Brain microvascular endothelial cell (primary cell): ENCODE data around the gene KIRREL1.

ENCODE experiments used
- DNase-seq: peaks from one replicate; pipeline ENCODE4 v3.0.0-alpha.2; 2020
- H3K27ac ChIP-seq: fragments of 250-450 bp; sonication (Bioruptor Pico); 2 replicates; pipeline ENCODE4 v1.5.1; 2020; ENCODE audit warnings: mild to moderate bottlenecking, moderate library complexity
- H3K27me3 ChIP-seq: fragments of 250-450 bp; sonication (Bioruptor Pico); replicated peaks from 2 replicates; pipeline ENCODE4 v1.5.1; 2020; ENCODE audit warnings: mild to moderate bottlenecking
- H3K36me3 ChIP-seq: fragments of 250-450 bp; sonication (Bioruptor Pico); replicated peaks from 2 replicates; pipeline ENCODE4 v1.5.1; 2020; ENCODE audit warnings: mild to moderate bottlenecking
- H3K4me3 ChIP-seq: 2 replicates; pipeline ENCODE4 v1.5.1; 2011; ENCODE audit warnings: low read depth, mild to moderate bottlenecking, control low read depth, low read length, moderate library complexity
- CTCF ChIP-seq: IDR thresholded peaks from 2 replicates; pipeline ENCODE4 v1.5.1; 2011; ENCODE audit warnings: low read depth, mild to moderate bottlenecking, moderate library complexity, low read length, control low read depth, inconsistent platforms; ENCODE audit errors: missing control alignments
- in situ Hi-C: cut with HindIII; loops from 2 replicates; pipeline ENCODE4 v1.10.0; 2017; ENCODE audit warnings: low sequenced_read_pairs, low pct_ligation_motif_present

Gene KIRREL1

DNA sequence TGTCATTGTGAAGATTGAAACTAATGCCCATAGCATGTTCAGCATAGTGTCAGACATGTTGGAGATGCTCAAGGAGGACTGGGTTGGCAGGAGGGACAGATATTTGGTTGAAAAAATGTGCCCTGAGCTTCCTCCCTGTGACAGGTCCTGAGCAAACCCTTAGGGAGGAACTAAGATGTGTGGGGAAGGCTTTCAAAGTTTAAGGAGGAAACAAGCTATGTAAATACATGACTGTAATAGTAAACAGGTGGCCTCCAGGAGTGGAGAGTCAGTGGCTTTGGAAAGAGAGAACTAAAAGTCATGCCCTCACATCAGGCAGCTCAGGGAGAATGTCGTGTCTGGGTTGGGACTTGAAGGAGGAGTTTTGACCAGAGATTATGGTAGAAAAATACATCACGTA is 9.7 kb upstream of the KIRREL1 start:
- in situ Hi-C loops = no loop called here
- H3K27me3 ChIP-seq = no peaks in the 10 kb centered on the region
- no peak overlapping the region for H3K27ac ChIP-seq
- H3K4me3 ChIP-seq = no peak overlapping the region
- TF ChIP-seq CTCF = no peak
- no peak for DNase-seq
- no peaks in the 10 kb centered on the region for H3K36me3 ChIP-seq

DNA sequence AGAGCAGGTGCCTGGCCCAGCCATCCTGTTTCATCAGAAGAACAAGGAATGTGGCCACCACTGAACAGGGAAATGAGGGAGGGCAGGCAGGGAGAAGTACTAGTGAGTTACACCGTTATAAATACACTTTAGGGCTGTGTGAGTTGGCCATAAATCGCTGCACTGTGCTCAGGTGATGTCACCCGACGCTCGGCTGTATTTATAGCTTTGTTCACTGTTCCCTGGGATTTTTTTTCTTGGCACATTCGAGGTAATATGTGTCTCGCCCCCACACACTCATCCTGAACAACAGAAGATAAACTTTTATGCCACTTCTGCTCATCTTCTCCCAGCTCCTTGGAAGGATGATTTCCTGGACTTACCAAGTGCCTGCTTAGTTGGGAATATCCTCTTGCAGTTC is 9.0 kb upstream of the KIRREL1 start:
- no peak for TF ChIP-seq CTCF
- no peak for DNase-seq
- no peak overlapping the region for H3K27ac ChIP-seq
- in situ Hi-C loops = no loop called here
- H3K27me3 ChIP-seq = no peaks in the 10 kb centered on the region
- H3K36me3 ChIP-seq = no peaks in the 10 kb centered on the region
- H3K4me3 ChIP-seq = no peak overlapping the region

- TF ChIP-seq CTCF = no peak
- Histone ChIP-seq H3K4me3 (no peak overlapping the region), H3K27me3 (no peaks in the 10 kb centered on the region), H3K36me3 (no peaks in the 10 kb centered on the region), H3K27ac (no peak overlapping the region)
- in situ Hi-C loops = no loop called here
- DNase-seq = no peak
These were observed 8.0 kb upstream of the KIRREL1 start for GRCh38 chr1:157985473-157985872.

GRCh38 chr1:157988002-157988401 is 5.4 kb upstream of the KIRREL1 start:
- Histone ChIP-seq H3K36me3 (no peaks in the 10 kb centered on the region), H3K27me3 (no peaks in the 10 kb centered on the region), H3K27ac (no peak overlapping the region), H3K4me3 (no peak overlapping the region)
- TF ChIP-seq CTCF = no peak
- in situ Hi-C loops = no loop called here
- DNase-seq = no peak

GRCh38 chr1:157992031-157992832 is 1.2 kb upstream of the KIRREL1 start:
- Histone ChIP-seq H3K27ac (no peak overlapping the region), H3K4me3 (no peak overlapping the region)
- peak; percentile 63 for DNase-seq

More at GRCh38 chr1:157992031-157992832, 1.2 kb upstream of the KIRREL1 start:
- Histone ChIP-seq H3K36me3 (no peaks in the 10 kb centered on the region), H3K27me3 (no peaks in the 10 kb centered on the region)
- peak; percentile 100 for TF ChIP-seq CTCF
- in situ Hi-C loops = no loop called here
